HCT116 (cell line): ENCODE results near the gene ZNF521.

ENCODE experiments used
- CTCF ChIP-seq, 3 experiments: fragments of 200-600 bp in 1 of 3; sonication (generic) in 1 of 3; IDR thresholded peaks in 2 of 3; conservative IDR thresholded peaks in 1 of 3; 2 replicates each; pipeline ENCODE4 v1.5.1; 2012 to 2017; ENCODE audit warnings: low read depth in 2 of 3, low read length in 2 of 3, antibody characterized with exemption in 1 of 3, borderline replicate concordance in 1 of 3, control low read depth in 1 of 3, mild to moderate bottlenecking in 1 of 3, mixed read lengths in 1 of 3, mixed run types in 1 of 3, moderate library complexity in 1 of 3; ENCODE audit not compliant: insufficient read depth in 1 of 3
- EGR1 ChIP-seq: IDR thresholded peaks from 2 replicates; pipeline ENCODE4 v1.6.1; 2012; ENCODE audit warnings: low read depth
- EZH2 ChIP-seq: fragments of 200-600 bp; sonication (generic); IDR thresholded peaks from 2 replicates; pipeline ENCODE4 v1.6.1; 2017; ENCODE audit warnings: antibody characterized with exemption, mixed run types
- EZH2phosphoT487 ChIP-seq: fragments of 200-600 bp; IDR thresholded peaks from 2 replicates; pipeline ENCODE4 v1.6.1; 2018; ENCODE audit warnings: antibody characterized with exemption, borderline replicate concordance
- FOSL1 ChIP-seq: IDR thresholded peaks from 2 replicates; pipeline ENCODE4 v1.6.1; 2012; ENCODE audit warnings: low read depth
- JUND ChIP-seq: IDR thresholded peaks from 2 replicates; pipeline ENCODE4 v1.6.1; 2012
- POLR2A ChIP-seq: IDR thresholded peaks from 2 replicates; pipeline ENCODE4 v1.7.0; 2011; ENCODE audit warnings: borderline replicate concordance; ENCODE audit not compliant: insufficient read depth, insufficient read length; ENCODE audit errors: extremely low read depth
- POLR2AphosphoS5 ChIP-seq: IDR thresholded peaks from 2 replicates; pipeline ENCODE4 v1.6.1; 2011; ENCODE audit warnings: mild to moderate bottlenecking, low read depth, low read length, moderate library complexity
- REST ChIP-seq: IDR thresholded peaks from 2 replicates; pipeline ENCODE4 v1.6.1; 2012; ENCODE audit warnings: low read depth
- SP1 ChIP-seq: IDR thresholded peaks from 2 replicates; pipeline ENCODE4 v1.6.1; 2012; ENCODE audit warnings: low read depth
- ZBTB33 ChIP-seq: IDR thresholded peaks from 2 replicates; pipeline ENCODE4 v1.6.1; 2011; ENCODE audit warnings: mild to moderate bottlenecking, low read length, moderate library complexity; ENCODE audit not compliant: insufficient replicate concordance; ENCODE audit errors: extremely low read depth
- ZNF274 ChIP-seq: fragments of 200-500 bp; sonication (Bioruptor generic); IDR thresholded peaks from 2 replicates; pipeline ENCODE4 v1.6.1; 2014; ENCODE audit warnings: mild to moderate bottlenecking, low read depth, low read length, inconsistent platforms

GRCh38 chr18:25237571-25238267, 114.2 kb downstream of the ZNF521 start:
- TF ChIP-seq ZBTB33, result no peak
- no peak for TF ChIP-seq CTCF (IDR thresholded peaks at IDR 0.05 in 2 of 3, conservative IDR thresholded peaks at IDR 0.05 in 1 of 3; ENCODE audit: borderline replicate concordance in 1 of 3, insufficient read depth in 1 of 3, low read depth in 2 of 3, low read length in 2 of 3)
- TF ChIP-seq FOSL1, result no peak
- no peak for TF ChIP-seq POLR2A
- TF ChIP-seq EGR1, result no peak
- no peak for TF ChIP-seq ZNF274
- no peak for TF ChIP-seq POLR2AphosphoS5
- no peak for TF ChIP-seq JUND
- TF ChIP-seq EZH2phosphoT487, result no peak
- no peak for TF ChIP-seq SP1
- TF ChIP-seq REST, result no peak
- no peak for TF ChIP-seq EZH2
